ENCODE measurements around the gene NRG3.
"Not testable (repeated sequence)": the region's sequence is repeated elsewhere in the genome, so short reads cannot be mapped to it uniquely, and the experiment has no call there.

NRG3 gene

GRCh38 chr10:82277591-82277990 lies 402.6 kb downstream of the NRG3 start:
- no peak for DNase-seq (ENCODE audit: low read depth in 2 of 3, low spot score in 1 of 3)

DNA sequence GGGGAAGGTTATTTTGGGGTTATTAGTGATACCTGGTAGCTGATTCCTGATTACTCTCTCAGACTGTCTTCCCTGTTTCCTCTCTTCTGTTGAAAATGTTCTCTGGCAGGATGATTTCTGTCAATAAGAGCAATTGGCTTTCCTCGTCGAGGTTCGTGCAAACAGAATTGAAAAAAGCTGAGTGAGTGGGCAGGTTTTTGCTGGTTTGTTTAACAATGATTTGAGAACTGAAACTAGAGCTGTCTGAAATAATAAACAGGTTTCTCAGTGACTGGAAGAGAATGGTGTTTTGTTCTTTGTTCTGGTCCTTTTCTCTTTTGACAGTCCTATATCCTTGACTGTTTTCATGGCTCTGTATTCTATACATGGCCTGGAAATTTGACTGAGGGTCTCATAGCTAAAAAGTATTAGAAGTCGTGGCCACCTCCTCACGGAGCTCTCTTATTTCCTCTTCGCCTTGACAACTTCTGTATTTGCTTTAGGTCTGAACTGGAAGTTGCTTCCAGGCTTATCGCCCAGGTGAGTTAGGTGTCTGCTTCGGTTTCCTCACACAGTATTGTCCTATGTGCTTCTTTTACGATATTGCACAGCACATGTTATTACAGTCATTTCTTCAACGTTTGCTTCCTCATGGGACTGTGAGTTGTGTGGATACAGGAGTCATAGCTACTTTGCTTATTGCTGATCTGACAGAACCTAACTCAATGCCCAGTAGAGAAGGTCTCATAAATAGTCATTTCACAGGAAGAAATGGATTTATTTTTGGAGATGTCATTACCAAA lies 403.6 kb downstream of the NRG3 start:
- no peak for DNase-seq (ENCODE audit: low read depth in 2 of 3, low spot score in 1 of 3)

DNA sequence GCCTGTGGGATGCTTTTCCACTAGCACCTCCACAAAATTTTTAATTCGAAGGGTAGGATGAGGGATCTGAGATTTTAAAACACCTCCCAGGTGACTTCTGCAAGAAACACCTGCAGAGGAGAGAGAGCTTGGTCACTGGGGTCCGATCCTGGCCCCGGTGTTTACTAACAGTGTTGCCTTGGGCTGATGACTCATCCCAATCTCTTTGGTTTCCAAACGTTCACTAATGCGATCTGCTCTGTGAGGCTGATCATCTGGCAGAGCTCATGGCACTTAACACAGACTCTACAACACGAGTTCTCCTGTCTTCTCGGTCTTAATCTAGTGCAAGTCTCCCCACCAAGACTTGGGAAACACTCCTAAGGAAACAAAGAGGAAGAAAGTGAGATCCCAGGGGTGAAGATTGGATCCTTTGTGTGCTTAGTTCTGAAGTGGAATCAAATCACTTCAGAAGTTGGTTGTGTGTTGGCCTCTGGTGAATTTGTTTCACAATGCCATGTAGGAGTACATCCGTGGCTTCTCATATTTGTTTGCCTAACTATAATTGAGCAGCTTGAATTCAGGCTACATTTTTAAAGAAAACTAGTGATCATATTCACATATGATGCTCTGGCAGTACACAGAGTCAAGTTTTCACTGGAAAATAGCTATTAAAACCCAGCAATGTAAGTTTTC lies 407.9 kb downstream of the NRG3 start:
- no peak for DNase-seq (ENCODE audit: low read depth in 2 of 3, low spot score in 1 of 3)

- no peak for DNase-seq (ENCODE audit: low read depth in 2 of 3, low spot score in 1 of 3)
Measured at GRCh38 chr10:82284180-82284579, 409.2 kb downstream of the NRG3 start.

DNA sequence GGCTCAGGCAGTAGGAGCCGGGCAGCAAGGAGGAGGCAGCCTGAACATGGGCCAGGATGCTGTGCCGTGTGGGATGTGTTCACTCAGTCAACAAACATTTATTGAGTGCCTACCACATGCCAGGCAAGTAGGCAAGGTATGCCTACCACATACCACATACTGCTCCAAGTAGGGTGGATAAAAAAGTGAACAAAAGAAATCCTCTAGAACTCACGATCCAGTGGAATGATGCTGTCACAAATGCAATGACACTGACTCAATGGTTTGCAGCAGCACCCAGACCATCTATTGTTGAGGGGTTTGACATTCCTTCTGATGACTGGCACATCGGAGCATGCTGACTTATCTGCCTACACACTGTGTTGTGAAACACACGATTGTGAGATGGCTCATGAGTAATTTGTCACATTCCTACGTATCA lies 413.5 kb downstream of the NRG3 start:
- DNase-seq (ENCODE audit: low read depth in 2 of 3, low spot score in 1 of 3), result no peak

GRCh38 chr10:82289945-82290344 lies 415.0 kb downstream of the NRG3 start:
- DNase-seq (ENCODE audit: low read depth in 2 of 3, low spot score in 1 of 3), result no peak

DNA sequence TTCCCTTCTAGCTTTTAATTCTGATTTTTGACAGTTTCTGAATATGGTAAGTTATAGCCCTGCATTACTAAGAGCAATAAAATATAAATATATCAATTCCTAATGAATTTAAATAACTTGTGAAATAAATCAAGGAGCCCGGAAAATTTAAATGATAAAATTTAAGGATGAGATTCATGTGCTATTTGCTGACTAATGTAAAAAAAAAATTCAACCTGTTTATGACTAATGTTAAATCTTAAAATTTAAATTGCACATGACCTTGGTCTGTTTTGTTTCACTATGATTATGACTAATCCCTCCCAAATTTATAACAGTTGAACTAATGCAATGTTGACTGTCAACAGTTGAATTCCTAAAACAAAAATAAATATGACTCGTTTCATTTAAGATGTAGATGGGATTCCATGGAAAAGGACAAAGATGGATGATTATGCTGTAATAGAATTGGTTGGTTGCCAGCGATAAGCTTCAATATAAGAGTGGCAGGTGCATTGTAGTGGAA lies 419.9 kb downstream of the NRG3 start:
- no peak for DNase-seq (ENCODE audit: low read depth in 2 of 3, low spot score in 1 of 3)

DNA sequence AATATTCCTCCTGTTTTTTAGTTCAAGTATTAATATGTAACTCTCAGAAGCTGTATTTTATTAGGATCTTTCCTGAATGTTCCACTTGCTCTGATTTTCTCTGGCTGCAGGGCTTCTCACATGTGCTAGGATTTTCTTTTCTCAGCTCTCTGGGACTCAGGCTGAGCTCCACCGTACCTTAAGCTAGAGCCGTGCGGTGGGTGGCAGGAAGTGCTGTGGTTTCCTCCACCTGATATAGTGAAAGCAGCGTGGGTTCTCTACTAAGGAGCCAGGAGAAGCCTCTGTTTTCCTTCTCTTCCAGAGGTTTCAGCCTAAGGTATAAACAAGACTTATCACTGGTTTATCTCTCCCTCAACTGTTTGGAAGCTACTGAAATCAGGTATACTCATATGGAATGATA lies 433.6 kb downstream of the NRG3 start:
- DNase-seq (ENCODE audit: low read depth in 2 of 3, low spot score in 1 of 3), result no peak

GRCh38 chr10:82310839-82311238 lies 435.8 kb downstream of the NRG3 start:
- no peak for DNase-seq (ENCODE audit: low read depth in 2 of 3, low spot score in 1 of 3)

DNA sequence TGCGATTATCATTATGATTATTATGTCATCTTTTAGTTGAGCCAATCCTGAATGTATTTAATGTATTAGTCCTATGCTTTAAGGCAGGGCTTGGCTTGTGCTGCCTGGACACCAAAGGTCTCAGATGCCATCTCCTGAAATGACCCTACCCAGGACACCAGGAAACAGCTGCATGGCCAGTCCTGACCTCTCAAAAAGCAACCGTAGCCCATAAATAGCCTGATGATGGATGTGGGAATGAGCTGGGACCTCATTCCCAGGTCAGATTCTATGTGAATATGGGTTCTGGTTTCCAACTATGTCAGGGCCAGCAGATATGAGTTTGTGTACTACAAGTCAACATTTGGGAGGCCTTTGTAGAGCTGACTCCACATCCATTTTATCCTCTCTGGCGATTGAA lies 438.4 kb downstream of the NRG3 start:
- no peak for DNase-seq (ENCODE audit: low read depth in 2 of 3, low spot score in 1 of 3)

DNA sequence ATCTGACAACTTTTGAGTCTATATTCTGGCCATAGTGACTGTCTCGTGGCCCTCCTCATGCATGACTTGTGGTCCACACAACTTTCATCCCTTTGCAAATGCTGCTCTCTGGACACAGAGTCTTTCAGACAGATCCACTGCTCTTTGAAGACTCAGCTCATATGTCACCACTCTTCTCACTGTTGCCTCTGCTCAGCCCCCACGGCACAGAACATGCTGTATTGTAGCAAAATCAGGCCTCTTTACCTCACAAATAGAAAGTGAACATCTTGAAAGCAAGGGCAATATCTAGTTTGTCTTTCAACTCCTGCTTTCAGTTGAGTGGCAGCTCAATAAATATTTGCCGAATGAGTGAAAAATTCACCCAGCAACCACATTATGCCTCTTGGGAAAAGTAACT lies 443.5 kb downstream of the NRG3 start:
- no peak for DNase-seq (ENCODE audit: low read depth in 2 of 3, low spot score in 1 of 3)

DNA sequence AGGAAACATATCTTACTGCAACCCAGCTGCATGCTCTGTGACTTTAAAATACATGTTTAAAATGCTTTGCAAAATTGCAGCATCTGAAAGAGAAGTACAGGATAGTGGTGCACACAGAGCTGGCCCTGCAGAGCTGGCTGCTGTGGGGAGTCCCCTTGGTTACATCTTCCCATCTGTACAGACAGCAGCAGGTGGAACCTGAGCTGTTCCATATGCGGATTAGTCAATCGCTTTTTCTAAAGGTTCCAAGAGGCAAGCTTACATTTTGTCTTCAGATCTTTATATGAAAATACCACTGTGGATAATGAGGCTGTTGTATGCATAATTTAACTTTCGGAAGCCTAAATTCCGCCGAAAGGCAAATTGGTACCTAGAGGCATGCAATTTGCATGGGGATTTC lies 444.1 kb downstream of the NRG3 start:
- DNase-seq (ENCODE audit: low read depth in 2 of 3, low spot score in 1 of 3), result no peak

DNA sequence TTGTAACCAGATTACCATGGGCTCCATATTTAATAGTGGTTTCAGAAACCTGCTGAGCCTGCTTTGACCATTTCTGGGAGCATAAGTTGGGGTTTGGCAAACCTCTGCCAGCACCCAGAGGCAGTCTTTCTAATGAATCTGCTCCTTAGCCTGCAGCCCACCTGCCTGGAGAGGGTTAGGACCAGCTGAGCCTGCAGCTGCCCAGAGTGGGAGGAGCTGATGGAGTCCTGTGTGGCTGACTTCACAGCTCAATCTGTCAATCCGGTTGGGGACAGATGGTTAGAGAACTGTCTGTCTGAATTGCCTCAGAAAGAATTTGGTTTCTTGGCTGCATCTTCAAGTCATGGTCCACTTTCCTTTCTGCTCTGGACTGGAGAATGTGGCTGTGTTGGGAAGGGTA lies 444.6 kb downstream of the NRG3 start:
- DNase-seq (ENCODE audit: low read depth in 2 of 3, low spot score in 1 of 3), result no peak

GRCh38 chr10:82321724-82322123 lies 446.7 kb downstream of the NRG3 start:
- DNase-seq (ENCODE audit: low read depth in 2 of 3, low spot score in 1 of 3), result no peak

- no peak for DNase-seq (ENCODE audit: low read depth in 2 of 3, low spot score in 1 of 3)
Measured at GRCh38 chr10:82331716-82332115, 456.7 kb downstream of the NRG3 start.

- no peak for DNase-seq (ENCODE audit: low read depth in 2 of 3, low spot score in 1 of 3)
Measured at GRCh38 chr10:82335831-82336230, 460.8 kb downstream of the NRG3 start.

DNA sequence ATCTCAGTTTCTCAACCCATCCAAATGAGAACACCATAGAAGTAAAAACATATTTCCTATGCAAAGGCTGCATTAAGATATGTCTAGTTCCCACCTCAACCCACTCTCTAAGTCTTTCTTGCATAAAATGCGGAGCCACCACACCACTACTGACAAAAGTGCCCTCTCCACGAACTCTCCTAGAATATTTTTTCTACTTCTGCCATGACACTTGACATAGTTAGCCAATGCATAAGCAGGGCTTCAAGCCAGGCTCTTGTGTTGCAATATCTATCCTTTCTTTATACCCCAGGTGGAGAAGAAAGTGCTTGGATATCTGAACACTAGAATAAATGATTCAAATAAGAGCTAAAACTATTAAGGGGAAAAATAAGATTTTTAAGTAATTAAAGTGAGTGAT lies 465.2 kb downstream of the NRG3 start:
- DNase-seq (ENCODE audit: low read depth in 2 of 3, low spot score in 1 of 3), result no peak

- not testable (repeated sequence) for DNase-seq (ENCODE audit: low read depth in 2 of 3, low spot score in 1 of 3)
Measured at GRCh38 chr10:82349590-82349989, 474.6 kb downstream of the NRG3 start.

GRCh38 chr10:82353381-82353780 lies 478.4 kb downstream of the NRG3 start:
- no peak for DNase-seq (ENCODE audit: low read depth in 2 of 3, low spot score in 1 of 3)

DNA sequence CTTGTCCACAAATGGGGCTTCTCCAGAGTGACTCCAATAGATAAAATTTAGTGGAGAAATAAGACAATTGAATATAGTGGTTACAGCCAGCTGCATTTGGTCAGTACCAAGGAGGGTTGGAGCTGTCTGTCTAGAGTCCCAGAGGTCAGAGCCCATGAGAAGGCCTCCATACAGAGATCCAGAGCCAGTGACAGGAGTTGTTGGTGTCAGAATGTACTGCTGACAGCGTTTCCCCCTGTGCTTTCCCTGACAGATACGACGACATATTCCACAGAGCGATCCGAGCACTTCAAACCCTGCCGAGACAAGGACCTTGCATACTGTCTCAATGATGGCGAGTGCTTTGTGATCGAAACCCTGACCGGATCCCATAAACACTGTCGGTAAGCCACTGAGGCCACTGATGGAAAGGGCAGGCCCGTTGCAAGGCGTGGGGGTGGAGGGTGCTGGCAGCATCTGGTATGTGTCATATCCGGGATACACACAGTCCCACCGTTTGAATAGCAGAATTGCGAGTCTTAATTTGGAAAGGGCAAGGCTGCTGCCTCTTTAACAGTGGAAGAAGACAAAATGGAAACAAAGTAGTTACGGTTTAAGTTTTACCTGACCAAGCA lies 483.6 kb downstream of the NRG3 start:
- no peak for DNase-seq (ENCODE audit: low read depth in 2 of 3, low spot score in 1 of 3)

DNA sequence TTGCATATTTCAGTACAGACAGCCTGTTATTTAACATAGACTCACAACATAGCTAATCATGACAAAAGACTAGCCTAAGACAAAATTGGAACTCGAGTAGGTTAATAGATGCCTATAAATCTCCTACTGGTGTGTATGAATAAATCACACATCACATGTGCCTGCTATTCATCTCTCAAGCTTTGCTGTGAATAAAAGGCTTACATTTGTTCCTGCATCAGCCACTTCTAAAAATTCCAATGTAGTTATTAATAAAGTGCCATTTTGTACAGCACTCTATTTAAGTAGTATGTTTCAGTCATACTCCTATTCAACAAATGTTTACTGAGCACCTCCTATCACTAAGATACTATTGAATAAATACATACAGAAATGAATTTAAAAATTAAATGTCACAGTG lies 486.3 kb downstream of the NRG3 start:
- no peak for DNase-seq (ENCODE audit: low read depth in 2 of 3, low spot score in 1 of 3)

DNA sequence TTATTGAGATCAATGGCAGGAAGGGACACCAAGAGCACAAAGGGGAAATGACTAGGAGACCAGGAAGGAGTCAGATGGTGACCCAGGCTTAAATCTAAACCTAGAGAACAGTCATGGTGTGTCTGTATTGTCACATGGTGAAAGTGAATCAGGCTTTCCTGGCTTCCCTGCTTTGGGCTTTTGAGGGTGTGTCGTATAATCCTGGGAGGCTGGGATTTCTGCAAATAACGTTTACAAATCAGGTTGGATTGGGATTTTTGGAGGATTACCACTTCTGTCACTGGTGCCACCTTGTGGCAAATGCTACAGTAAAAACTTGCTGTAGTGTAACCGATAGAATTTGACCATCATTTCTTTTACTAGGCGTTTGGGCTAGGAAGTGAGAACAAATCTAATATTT lies 502.6 kb downstream of the NRG3 start:
- no peak for DNase-seq (ENCODE audit: low read depth in 2 of 3, low spot score in 1 of 3)
